Measurements from ENCODE around the gene NUTF2.
"Not testable (repeated sequence)": the region's sequence is repeated elsewhere in the genome, so short reads cannot be mapped to it uniquely, and the experiment has no call there.

NUTF2 gene

DNA sequence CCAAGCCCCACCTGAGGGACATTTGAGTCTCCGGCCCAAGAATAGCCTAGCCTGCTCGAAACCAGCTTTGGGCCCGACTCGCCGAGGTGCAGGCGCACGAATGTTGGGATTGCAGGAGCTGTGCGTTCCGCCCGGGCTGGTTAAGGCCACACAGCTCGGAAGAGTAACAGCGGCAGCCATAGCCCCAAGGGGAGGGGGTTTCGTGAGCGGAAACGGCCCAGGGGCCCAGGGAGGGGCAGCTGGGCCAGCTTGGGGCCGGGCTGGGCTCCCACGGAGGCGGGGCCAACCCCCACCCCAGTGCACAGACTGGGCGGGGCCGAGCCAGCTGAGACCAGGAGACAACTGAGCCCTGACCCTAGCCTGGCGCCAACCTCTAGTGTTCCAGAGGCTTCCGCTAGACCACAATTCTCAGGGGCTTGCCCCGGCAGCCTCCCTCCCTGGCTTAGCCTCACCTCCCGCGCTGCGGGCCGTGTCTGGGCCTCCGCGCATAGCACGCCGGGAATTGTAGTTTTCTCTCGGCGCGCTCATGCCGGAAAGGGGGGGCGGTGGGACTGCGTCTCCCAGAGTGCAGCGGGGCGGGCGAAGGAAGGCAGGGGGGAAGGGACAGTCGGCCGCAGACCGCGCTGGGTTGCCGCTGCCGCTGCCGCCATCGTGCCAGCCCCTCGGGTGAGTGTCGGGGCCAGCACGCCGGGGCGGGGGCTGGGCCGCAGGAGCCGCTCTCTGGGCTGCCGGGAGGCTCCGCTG, at the start of gene NUTF2:
Gene NUTF2, plus strand, starts transcription at position 614 of the 744 bp plus-strand sequence. CDS start 18,198 bp downstream, outside the sequence.
- peak; percentile 94 for DNase-seq

DNA sequence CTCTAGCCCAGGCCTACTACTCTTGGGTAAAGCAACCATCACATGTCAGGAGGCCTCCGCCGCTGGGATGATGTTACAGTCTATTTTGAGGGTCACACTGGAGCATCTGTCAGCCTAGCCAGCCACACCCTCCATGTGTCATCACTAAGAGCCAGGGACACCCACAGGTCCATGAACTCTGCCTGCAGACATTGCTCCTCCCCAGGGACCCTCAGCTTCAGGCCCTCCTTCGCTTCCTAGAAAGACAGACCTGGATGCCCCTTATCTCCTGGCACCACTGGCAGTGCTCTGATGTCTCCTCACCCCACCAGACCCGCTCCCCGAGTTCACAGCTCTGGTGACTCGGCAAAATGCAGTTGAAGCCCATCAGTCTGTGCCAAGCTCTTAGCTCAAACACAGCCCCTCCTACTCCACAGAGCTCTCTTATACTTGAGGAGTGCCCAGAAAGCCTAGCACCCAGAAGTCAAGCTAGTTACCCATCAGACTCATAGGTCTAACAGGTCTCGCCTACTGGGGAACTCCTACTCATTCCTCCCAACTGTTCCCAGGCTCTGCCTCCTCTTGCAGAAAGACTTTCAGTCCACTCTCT, 46.3 kb upstream of the NUTF2 start:
- no peak for DNase-seq

DNA sequence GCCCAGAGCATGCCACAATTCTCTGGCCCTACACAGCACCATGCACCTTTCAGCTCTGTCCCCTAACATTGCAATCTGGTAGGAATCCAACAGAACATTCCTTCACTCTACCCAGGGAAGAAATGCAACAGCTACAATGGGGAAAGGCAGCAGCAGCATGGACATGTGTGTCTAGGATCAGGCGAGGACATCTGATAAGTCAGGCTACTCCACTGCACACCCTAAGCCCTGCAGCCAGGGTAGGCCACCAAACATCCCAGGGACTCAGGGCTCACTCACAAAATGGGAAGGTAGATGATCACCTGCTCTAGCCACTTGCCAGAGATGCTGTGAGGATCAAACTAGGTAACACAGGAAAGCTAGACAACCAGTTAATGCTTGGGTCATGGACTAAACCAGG, 45.5 kb upstream of the NUTF2 start:
- DNase-seq: no peak

DNA sequence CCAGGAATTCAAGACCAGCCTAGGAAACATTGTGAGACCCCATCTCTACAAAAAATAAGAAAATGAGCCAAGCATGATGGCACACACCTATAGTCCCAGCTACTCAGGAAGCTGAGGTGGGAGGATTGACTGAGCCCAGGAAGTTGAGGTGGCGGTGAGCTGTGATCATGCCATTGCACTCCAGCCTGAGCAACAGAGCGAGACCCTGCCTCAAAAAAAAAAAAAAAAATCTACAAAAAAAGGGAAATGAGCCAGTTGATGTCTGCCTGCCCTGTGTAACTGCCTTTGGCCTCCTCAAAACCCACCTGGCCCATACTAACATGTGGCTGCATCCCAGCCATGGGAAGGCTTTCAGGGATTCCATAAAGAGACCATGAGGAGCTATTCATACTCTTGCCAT, 44.9 kb upstream of the NUTF2 start:
- no peak for DNase-seq

DNA sequence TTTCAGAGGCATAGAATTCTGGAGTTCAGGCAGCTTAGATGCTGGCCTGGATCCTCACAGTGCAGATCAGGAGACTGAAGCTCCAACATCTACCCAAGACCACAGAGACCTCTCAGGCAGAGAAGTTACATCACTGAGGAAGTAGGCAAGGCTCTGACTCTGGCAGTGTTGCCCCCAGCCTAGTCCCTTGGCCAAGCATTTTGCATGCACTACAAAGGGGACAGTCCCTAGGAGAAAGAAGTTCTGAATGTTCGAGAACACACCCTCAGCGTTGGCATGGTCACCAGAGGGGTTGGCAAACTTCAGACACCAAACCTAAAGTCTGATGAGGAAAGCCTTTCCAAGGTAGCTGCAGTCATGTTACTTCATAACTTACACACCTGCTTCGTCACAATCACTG, 42.8 kb upstream of the NUTF2 start:
- DNase-seq: no peak

DNA sequence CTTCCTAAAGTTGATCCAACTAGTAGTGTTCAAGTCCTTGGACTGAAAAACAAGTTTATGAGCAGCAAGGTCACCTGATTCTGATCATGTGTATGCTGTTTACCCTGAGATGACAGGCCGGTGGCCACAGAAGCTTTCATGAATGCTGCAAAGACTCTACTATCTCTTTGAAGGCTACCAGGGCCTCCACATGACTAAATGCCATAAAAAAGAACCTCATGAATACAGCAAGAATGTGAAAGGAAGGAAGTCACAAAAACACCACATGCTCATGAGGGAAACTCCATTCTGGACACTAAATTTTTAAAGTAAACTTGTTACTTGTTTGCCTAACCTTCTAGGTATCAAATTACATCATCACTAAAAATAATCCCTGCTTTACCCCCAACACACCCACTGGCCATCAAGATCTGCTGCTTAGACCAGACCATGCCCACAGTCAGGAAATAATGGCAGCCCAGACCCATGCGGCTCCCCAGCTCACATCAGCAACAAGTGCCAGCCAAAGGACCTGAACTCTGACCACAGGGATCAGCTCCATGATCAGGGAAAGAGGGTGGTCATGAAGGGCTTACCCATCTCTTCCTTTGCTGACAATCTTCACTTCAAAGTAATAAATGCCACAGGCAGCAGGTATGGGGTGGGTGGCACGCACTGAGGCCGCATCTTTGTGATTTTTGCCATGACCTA, 41.7 kb upstream of the NUTF2 start:
- no peak for DNase-seq

DNA sequence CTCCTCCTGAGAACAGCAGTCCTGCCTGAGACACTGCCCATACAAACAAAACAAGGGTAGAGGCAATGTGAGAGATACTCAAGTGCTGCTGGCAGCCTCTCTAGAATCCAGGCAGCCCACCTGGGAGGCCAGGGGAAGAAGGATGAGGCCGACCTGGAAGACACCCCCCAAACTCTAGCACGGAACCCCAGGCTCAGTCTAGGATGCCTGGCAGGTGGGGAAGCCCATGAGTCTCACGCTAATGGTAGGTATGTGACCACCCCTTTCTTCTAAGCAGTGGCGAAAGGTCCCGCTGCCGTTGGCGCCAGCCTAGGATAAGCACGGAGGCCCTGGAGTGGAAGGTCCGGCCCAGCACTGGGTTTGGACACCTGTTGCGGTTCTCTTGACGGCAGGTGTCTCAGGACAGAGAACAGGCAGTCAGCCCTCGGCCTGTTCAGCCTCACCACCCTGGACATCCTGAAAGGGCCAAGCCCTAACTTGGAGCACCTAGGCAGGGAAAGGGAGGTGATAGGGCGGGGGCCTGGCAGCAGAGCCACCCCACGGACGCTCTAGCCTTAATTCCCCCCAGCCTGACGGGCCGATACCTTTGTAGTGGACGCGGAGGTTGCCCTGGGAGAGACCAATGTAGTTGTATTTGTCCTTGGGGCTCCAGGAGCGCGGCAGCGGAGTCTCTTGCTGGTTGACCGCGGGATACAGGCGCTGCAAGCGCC, 40.9 kb upstream of the NUTF2 start:
- DNase-seq: no peak

DNA sequence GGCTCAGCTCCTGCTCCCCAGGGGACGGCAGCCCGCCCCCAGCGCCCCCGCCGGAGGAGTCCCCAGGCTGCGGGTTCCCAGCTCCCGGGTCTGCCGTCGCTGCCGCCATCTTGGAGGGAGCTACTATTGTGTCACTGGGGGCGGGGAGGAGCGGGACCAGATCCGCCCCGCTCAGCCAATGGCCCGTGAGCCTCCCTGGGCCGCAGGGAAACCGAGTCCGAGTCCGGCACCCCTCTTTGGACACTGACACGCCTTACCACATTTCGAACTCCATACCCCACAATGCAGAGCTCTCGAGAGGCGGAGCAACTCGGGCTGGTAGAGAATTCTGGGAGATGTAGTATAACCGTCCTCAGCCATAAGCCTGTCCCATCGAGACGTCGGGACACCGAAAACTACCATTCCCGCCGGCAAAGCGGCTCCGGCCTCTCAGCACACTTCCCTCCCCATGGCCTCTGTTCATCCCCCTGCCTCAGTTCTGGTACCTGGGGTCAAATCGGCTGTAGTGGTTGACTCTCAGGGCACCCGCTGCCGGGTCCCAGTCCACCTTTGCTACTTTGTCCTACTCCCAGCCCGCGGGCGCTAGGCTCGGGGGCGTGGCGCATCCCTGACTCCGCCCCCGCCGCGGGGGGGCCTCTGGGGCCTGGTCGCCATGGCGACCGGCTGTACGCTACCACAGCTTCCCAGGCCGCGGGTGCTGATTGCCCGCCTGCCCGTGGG, 40.1 kb upstream of the NUTF2 start, which contains the start of the genes RANBP10 and TSNAXIP1:
Gene RANBP10, minus strand, starts transcription at position 133 of the 720 bp plus-strand sequence. Its CDS starts 24 bp downstream, at position 109.
Gene TSNAXIP1, plus strand, starts transcription at position 462 of the 720 bp plus-strand sequence. CDS start 261 bp downstream, outside the sequence.
- peak; percentile 99 for DNase-seq

DNA sequence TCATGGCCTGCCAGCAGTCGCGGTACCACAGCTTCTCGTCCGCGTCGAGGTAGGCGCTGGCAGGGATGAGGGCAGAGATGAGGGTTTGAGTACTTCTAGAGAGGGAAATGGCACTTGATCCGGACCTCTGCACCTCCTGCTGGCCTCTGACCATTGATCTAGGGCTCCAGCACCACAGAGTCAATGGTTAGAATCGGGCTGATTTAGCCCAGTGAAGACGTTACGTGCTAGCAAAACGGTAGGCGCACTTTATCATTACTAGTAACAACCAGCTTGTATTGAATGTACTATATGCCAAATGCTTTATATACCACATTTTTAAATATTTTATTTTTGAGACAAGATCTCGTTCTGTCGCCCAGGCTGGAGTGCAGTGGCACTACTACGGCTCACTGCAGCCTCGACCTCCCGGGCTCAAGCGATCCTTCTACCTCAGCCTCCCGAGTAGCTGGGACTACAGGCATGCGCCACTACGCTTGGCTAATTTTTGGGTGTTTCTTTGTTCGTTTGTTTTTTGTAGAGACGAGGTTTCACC, 39.5 kb upstream of the NUTF2 start:
- DNase-seq: no peak

DNA sequence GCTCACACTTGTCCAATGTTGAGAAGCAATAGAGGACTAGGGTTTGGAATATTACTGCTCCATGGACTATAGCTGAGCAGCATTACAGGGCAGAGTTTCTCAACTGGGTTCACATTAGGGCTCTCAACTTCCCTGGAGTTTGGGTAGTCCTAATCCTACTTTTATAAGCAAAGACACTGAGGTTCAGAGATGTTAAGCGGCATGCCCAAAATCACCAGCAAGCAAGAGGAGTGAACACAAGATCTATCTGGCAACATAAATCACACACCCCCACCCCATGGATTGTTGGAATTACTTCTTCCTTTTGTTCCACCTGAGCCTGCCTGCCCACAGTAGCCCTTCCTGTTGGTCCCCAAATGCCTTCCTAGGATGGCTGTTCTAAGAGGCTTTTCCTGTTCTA, 34.8 kb upstream of the NUTF2 start:
- no peak for DNase-seq

DNA sequence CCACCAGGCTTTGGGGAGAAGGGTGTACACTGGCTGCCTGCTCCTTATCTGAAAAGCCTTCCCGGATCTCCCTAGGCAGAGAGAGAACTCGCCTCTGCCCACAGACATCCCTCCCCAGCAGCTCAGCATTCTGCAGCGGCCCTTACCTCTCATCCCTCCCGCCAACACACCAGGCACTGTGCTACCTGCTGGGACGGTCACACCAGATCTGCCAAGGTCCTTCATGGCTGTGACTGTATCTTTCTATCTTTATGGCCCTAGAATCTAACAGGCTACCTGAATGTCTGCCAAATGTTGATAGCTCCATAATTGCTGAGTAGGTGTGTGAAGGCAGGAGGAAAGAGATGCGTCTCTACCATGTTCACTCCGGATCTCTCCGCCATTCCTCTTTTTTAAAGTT, 32.2 kb upstream of the NUTF2 start:
- no peak for DNase-seq

DNA sequence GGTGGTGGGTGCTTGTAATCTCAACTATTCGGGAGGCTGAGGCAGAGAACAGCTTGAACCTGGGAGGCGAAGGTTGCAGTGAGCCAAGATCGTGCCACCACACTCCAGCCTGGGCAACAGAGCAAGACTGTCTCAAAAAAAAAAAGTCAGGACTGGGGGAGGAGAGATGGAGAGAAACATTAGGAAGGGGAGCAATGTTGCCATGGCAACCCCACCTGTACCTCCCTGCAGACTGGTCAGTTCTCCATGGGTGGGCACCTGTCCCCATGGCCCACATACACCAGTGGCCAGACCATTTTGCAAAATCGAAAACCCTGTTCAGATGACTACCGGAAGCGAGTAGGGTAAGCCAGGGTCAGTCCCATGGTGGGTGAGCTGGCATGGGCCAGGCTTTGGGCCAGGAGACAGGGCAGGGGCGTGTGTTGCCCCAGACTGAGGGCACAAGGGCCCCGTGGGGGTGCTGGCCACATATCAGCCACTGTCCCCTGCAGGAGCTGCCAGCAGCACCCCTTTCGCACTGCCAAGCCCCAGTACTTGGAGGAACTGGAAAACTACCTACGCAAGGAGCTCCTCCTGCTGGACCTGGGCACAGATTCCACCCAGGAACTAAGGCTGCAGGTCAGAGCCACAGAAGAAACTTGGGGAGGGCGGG, 26.0 kb upstream of the NUTF2 start:
- no peak for DNase-seq

DNA sequence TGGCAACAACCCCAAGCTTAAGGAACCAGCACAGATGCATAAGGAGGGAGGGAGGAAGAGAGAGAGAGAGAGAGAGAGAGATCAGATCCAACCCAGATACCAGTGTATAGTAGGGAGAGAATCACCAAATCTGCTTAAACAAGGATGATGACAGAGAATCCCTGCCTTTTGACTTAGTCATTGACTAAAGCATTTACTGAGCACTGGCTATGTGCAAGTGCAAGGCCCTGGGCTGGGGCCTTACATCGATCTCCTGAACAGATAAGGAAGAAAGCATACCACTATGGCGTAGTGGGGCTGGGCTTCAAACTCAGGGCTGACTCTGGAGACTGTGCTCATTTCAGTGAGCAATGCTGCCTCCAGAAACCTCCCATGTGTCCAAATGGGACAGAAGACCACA, 24.2 kb upstream of the NUTF2 start:
- DNase-seq: no peak

DNA sequence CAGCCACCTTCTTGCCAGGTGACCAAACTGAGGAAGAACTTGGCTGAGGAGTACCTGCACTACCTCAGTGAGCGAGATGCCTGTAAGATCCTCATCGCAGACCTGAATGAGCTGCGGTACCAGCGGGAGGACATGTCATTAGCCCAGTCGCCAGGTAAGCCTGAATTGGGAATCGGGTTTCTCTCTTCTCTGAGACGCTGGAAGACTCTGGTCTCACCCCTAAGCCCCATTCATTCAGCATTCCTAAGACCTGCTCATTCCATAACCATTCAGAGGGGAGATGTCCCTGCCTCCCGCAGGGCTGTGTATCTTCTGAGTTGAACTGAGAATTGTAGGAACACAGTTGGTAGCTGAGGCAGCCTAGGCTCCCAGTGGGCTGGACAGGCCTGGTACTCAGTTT, 21.6 kb upstream of the NUTF2 start:
- DNase-seq: no peak

DNA sequence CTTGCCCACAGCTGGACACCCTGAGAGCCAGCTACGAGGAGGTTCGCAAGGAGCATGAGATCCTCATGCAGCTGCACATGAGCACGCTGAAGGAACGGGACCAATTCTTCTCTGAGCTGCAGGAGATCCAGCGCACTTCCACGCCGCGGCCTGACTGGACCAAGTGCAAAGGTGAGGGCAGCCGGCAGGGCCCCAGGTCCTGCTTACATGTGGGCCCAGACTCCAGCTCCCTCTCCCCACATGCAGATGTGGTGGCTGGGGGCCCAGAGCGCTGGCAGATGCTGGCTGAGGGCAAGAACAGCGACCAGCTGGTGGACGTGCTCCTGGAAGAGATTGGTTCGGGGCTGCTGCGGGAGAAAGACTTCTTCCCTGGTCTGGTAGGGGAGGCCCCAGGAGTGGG, 20.8 kb upstream of the NUTF2 start:
- DNase-seq: no peak

DNA sequence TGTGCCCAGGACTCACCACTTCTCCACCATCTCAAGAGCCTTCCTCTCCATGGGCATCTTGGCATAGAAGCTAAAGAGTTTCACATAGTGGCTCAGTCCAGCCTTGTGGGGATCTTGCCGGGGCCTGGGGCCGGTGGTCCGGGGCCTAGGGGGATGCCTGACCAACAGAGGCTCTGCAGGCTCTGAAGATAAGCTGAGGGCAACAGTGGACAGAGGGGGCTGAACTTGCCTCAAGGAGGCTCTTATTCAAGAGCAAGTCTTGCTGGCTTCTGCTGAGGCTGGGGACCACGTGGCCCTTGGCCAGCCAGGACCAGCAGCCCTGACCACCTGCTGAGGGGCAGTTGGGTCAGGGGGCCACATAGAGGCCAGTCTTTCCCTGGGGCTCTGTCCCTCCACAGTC, 18.1 kb upstream of the NUTF2 start:
- no peak for DNase-seq

DNA sequence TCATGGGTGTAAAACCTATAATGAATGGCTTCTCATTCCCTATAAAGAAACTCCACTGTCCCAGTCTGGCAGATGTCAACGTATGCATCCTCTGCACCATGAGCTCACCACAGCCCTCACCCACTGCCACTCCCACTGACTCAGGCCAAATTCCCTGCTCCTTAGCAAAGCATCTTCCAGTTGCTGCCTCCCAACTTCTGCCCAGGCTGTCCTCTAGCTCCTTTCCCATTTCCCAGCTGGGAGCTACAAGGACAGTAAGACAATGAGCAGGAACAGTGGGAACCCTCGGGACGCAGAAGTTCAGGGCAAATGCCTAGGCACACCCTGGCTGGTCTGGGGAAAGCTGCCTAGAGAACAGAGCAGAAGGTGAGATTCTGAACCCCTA, 13.7 kb upstream of the NUTF2 start:
- no peak for DNase-seq

DNA sequence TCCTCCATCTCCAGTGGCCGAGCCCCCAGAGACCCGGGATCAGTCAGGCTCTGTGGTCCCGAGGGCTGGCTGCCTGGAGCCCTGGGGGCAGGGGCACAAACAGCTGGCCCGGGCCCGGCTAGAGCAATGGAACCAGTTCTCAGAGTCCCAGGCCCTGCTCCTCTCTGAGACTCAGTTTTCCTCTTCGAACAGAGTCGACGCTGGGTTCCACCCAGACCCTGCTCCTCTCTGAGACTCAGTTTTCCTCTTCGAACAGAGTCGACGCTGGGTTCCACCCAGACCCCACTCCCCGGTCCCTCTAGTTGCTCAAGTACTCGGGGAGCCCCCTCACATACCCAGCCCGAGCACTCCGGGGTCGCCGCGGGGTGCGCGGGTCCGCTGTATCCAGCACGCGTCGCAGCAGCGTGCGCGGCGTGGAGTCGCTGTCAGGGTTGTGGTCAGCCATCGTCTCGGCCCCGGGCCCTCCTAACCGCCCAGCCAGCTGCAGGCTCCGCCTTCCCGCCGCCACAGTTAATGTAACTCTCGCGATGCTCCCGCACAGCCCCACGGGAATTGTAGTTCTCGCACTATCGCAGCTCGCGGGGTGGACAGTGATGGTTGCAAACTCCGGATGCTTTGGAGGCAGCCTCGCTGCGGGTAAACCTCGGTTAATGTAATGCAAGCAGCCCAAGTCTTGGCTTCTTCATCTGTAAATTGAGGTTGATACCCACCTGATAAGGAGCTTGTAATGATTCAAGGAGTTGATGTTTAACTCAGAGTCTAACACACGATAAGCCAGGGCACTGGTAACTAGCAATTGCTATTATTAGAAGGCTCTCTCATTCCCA, 13.1 kb upstream of the NUTF2 start:
- peak; percentile 86 for DNase-seq

DNA sequence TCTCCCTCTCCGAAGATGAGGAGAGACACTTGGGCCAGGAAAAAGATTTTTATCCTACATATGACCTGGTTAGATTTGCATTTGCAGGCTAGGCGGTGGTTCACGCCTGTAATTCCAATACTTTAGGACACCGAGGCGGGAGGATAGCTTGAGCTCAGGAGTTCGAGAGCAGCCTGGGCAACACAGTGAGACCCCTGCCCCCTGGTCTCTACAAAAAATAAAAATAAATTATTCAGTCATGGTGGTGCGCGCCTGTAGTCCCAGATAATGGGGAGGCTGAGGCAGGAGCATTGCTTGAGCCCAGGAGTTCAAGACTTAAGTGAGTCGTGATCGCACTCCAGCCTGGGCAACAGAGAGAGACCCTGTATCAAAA, 12.5 kb upstream of the NUTF2 start:
- no peak for DNase-seq

DNA sequence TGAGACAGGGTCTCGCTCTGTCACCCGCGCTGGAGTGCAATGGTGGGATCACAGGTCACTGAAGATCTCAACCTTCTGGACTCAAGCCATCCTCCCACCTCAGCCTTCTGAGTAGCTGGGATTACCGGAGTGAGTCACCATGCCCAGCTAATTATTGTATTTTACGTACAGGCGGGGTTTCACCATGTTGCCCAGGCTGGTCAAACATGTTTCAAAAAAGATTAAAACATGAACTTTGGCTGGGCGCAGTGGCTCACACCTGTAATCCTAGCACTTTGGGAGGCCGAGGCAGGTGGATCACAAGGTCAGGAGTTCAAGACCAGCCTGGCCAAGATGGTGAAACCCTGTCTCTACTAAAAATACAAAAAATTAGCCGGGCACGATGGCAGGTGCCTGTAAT, 9.5 kb upstream of the NUTF2 start:
- not testable (repeated sequence) for DNase-seq

DNA sequence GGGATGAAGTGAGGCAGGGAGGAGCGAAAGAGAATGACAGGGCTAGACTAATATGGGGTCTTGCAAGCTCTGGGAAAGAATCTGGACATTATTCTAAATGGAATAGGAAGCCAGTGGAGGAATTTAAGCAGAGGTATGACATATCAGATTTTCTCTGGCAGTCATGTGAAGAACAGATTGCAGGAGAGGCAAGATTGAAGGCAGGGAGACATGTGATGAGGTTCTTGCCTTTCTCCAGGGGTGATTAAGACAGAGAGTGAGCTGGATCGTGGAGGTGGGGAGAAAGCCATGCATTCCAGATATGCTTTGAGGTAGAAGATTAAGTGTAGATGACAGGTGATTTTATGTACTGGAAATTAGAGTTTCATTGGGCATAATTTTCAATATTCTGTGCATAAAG, 8.9 kb upstream of the NUTF2 start:
- DNase-seq: no peak

Measured in NCI-H1092 (cell line).